Measurements from ENCODE around the gene OBP2B. TPM values are rescaled to one million over a fixed set of nuclear protein-coding genes. Genes with fewer than 3 reads are reported as not detected.
"Not testable (repeated sequence)": the region's sequence is repeated elsewhere in the genome, so short reads cannot be mapped to it uniquely, and the experiment has no call there.

The OBP2B gene
- total RNA-seq, 1 donor from 2014 or later: not detected

GRCh38 chr9:133251773-133252172 lies 42.7 kb upstream of the OBP2B start:
- Histone ChIP-seq H3K4me1 (peaks cover 9% of the 10 kb centered on the region), H3K4me3 (no peak overlapping the region), H3K36me3 (no peaks in the 10 kb centered on the region), H3K27me3 (no peaks in the 10 kb centered on the region), H3K27ac (no peak overlapping the region), H3K9me3 (no peaks in the 10 kb centered on the region)
- intact Hi-C loops (cut with DNase I): no loop called here
- peak; percentile 62 to 70 for DNase-seq (ENCODE audit: extremely low spot score in 2 of 2)
- no peak for TF ChIP-seq POLR2A (IDR thresholded peaks at IDR 0.05)
- TF ChIP-seq POLR2AphosphoS5 (IDR thresholded peaks at IDR 0.05; ENCODE audit: insufficient read depth in 1 of 2, low read depth in 1 of 2): no peak
- TF ChIP-seq CTCF (IDR thresholded peaks at IDR 0.05): no peak

GRCh38 chr9:133251221-133251620 lies 42.2 kb upstream of the OBP2B start:
- H3K36me3 ChIP-seq; H3K9me3 ChIP-seq; H3K4me3 ChIP-seq; DNase-seq (ENCODE audit: extremely low spot score in 2 of 2); H3K4me1 ChIP-seq; H3K27me3 ChIP-seq; H3K27ac ChIP-seq; intact Hi-C loops (cut with DNase I): not testable (repeated sequence)

GRCh38 chr9:133250741-133251170 lies 41.7 kb upstream of the OBP2B start:
- H3K27me3 ChIP-seq: no peaks in the 10 kb centered on the region
- no peak overlapping the region for H3K27ac ChIP-seq

GRCh38 chr9:133249337-133249736 lies 40.3 kb upstream of the OBP2B start:
- Histone ChIP-seq H3K36me3 (no peaks in the 10 kb centered on the region), H3K4me1 (peaks cover 9% of the 10 kb centered on the region), H3K4me3 (no peak overlapping the region), H3K9me3 (no peaks in the 10 kb centered on the region), H3K27ac (no peak overlapping the region), H3K27me3 (no peaks in the 10 kb centered on the region)
- TF ChIP-seq CTCF (IDR thresholded peaks at IDR 0.05): no peak
- TF ChIP-seq POLR2AphosphoS5 (IDR thresholded peaks at IDR 0.05; ENCODE audit: insufficient read depth in 1 of 2, low read depth in 1 of 2): no peak
- TF ChIP-seq POLR2A (IDR thresholded peaks at IDR 0.05): no peak
- intact Hi-C loops (cut with DNase I): loop anchor here (5.0 kb wide), 1 partner anchor 1288 kb away; no protein-coding TSS in a partner anchor
- DNase-seq (ENCODE audit: extremely low spot score in 2 of 2): peak in 1 of 2 donors; percentile 67

More at GRCh38 chr9:133250741-133251170, 41.7 kb upstream of the OBP2B start:
- no peak overlapping the region for H3K4me3 ChIP-seq
- peak in 1 of 2 donors; percentile 55 for DNase-seq (ENCODE audit: extremely low spot score in 2 of 2)
- H3K36me3 ChIP-seq: no peaks in the 10 kb centered on the region
- H3K4me1 ChIP-seq: peaks cover 9% of the 10 kb centered on the region
- intact Hi-C loops (cut with DNase I): no loop called here
- no peak for TF ChIP-seq CTCF (IDR thresholded peaks at IDR 0.05)
- TF ChIP-seq POLR2AphosphoS5 (IDR thresholded peaks at IDR 0.05; ENCODE audit: insufficient read depth in 1 of 2, low read depth in 1 of 2): no peak
- TF ChIP-seq POLR2A (IDR thresholded peaks at IDR 0.05): no peak
- no peaks in the 10 kb centered on the region for H3K9me3 ChIP-seq

GRCh38 chr9:133248726-133249295 lies 39.8 kb upstream of the OBP2B start:
- H3K4me3 ChIP-seq: no peak overlapping the region
- DNase-seq (ENCODE audit: extremely low spot score in 2 of 2): peak in 1 of 2 donors; percentile 52
- TF ChIP-seq POLR2A (IDR thresholded peaks at IDR 0.05) (no peak), POLR2AphosphoS5 (IDR thresholded peaks at IDR 0.05; ENCODE audit: insufficient read depth in 1 of 2, low read depth in 1 of 2) (no peak), CTCF (IDR thresholded peaks at IDR 0.05) (no peak)

More at GRCh38 chr9:133248726-133249295, 39.8 kb upstream of the OBP2B start:
- Histone ChIP-seq H3K27ac (no peak overlapping the region), H3K36me3 (no peaks in the 10 kb centered on the region), H3K4me1 (peaks cover 9% of the 10 kb centered on the region), H3K27me3 (no peaks in the 10 kb centered on the region), H3K9me3 (no peaks in the 10 kb centered on the region)
- intact Hi-C loops (cut with DNase I): loop anchor here (5.0 kb wide), 1 partner anchor 1288 kb away; no protein-coding TSS in a partner anchor

Data from vagina (tissue), 2 donors.